GM18519 (cell line): ENCODE data around the gene ATG101.

Experiments used
- ATAC-seq: cut with Tn5 transposase; IDR thresholded peaks from one replicate; pipeline ENCODE4 v1.9.1; 2021; ENCODE audit warnings: mild to moderate bottlenecking, moderate library complexity; ENCODE audit not compliant: unreplicated experiment, low FRiP score

Gene ATG101

GRCh38 chr12:52056801-52057637 lies 12.8 kb upstream of the ATG101 start:
- ATAC-seq, result no peak

- ATAC-seq, result no peak
These were observed 11.9 kb upstream of the ATG101 start for GRCh38 chr12:52057638-52058576.

GRCh38 chr12:52058631-52059361 lies 11.0 kb upstream of the ATG101 start:
- no peak for ATAC-seq

GRCh38 chr12:52059582-52060497 lies 9.9 kb upstream of the ATG101 start:
- ATAC-seq, result no peak

GRCh38 chr12:52060498-52061177 lies 9.1 kb upstream of the ATG101 start:
- no peak for ATAC-seq

GRCh38 chr12:52061470-52062166 lies 8.2 kb upstream of the ATG101 start:
- ATAC-seq, result no peak

GRCh38 chr12:52062167-52063081 lies 7.4 kb upstream of the ATG101 start:
- ATAC-seq, result no peak

- ATAC-seq, result no peak
These were observed 6.5 kb upstream of the ATG101 start for GRCh38 chr12:52063082-52063924.

GRCh38 chr12:52063981-52064649 lies 5.7 kb upstream of the ATG101 start:
- ATAC-seq, result no peak

- no peak for ATAC-seq
These were observed 3.3 kb upstream of the ATG101 start for GRCh38 chr12:52066346-52067080.

GRCh38 chr12:52067081-52067374 lies 2.8 kb upstream of the ATG101 start:
- no peak for ATAC-seq

- no peak for ATAC-seq
These were observed 577 bp downstream of the ATG101 start for GRCh38 chr12:52070185-52070925.

- no peak for ATAC-seq
These were observed 4.0 kb downstream of the ATG101 start for GRCh38 chr12:52073531-52074381.
